B cell (primary cell): Measurements from ENCODE around the gene RNASEH1.

Source experiments
- EZH2 ChIP-seq: IDR thresholded peaks from 2 replicates; pipeline ENCODE4 v1.6.1; 2012; ENCODE audit warnings: borderline replicate concordance, low read depth, mild to moderate bottlenecking, moderate library complexity, low read length; ENCODE audit not compliant: insufficient read depth, poor library complexity, severe bottlenecking
- TF ChIP-seq, protein P1 (sequence below): fragments of 200-600 bp; IDR thresholded peaks from one replicate; pipeline ENCODE4 v1.8.0; 2022; ENCODE audit warnings: antibody characterized with exemption, mild to moderate bottlenecking

DNA sequence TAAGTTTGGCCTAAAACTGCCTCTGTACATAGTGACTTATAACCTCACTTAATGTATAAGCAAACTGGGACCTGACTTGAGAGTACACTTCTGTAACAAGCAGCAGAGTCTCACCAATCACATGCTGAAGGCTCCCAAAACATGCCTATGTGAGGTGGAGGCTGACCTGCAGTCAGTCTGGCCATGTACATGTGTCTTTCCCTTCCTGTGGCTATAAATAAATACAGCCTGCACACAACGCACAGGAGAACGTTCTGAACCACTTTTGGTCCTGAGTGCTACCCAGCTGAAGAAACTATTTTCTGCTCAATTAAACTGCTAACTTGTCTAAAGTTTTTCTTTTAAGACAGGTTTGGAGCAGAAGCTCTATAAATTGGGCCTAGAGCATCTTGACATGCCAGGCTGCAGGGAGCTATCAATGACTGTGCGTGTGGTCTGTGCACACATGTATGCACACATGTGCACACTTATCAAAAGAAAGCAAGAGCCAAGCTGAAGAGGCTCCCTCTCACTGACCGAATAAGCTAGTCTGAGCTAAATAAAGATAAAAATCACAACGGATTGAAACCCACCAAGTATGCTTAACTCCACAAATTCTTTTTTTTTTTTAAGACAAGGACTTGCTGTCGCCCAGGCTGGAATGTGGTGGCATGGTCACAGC, 15.0 kb downstream of the RNASEH1 start:
- TF ChIP-seq, protein P1, sequence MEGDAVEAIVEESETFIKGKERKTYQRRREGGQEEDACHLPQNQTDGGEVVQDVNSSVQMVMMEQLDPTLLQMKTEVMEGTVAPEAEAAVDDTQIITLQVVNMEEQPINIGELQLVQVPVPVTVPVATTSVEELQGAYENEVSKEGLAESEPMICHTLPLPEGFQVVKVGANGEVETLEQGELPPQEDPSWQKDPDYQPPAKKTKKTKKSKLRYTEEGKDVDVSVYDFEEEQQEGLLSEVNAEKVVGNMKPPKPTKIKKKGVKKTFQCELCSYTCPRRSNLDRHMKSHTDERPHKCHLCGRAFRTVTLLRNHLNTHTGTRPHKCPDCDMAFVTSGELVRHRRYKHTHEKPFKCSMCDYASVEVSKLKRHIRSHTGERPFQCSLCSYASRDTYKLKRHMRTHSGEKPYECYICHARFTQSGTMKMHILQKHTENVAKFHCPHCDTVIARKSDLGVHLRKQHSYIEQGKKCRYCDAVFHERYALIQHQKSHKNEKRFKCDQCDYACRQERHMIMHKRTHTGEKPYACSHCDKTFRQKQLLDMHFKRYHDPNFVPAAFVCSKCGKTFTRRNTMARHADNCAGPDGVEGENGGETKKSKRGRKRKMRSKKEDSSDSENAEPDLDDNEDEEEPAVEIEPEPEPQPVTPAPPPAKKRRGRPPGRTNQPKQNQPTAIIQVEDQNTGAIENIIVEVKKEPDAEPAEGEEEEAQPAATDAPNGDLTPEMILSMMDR = no peak
- TF ChIP-seq EZH2 = no peak
